Retinal pigment epithelial cell (primary cell): Measurements from ENCODE around the gene PRKCD.
A peak's percentile ranks its signal among the peaks of the same experiment; 100 is the strongest.

Experiments
- DNase-seq: peaks from one replicate; pipeline ENCODE4 v3.0.0-alpha.2; 2010; ENCODE audit warnings: low read depth
- H3K4me3 ChIP-seq: 2 replicates; pipeline ENCODE4 v1.5.1; 2011; ENCODE audit warnings: mild to moderate bottlenecking, low read length, control low read depth, moderate library complexity
- CTCF ChIP-seq: conservative IDR thresholded peaks from 2 replicates; pipeline ENCODE4 v1.5.1; 2011; ENCODE audit warnings: low read depth, low read length, control low read depth, inconsistent platforms

The PRKCD gene

GRCh38 chr3:53130179-53131061 lies 30.6 kb upstream of the PRKCD start, which contains the start of gene RFT1:
TSS of gene RFT1 (minus strand) at chr3:53130435. CDS start at chr3:53130400, 35 bp downstream.
- DNase-seq: peak; percentile 82
- no peak for TF ChIP-seq CTCF

GRCh38 chr3:53131096-53131495 lies 29.9 kb upstream of the PRKCD start:
- peak overlapping the region; percentile 95 for H3K4me3 ChIP-seq
- no peak for TF ChIP-seq CTCF
- no peak for DNase-seq

More at GRCh38 chr3:53130179-53131061, 30.6 kb upstream of the PRKCD start, which contains the start of gene RFT1:
- H3K4me3 ChIP-seq: peak within 1 kb of the TSS; percentile 95

- no peak for DNase-seq
- H3K4me3 ChIP-seq: no peak overlapping the region
- TF ChIP-seq CTCF: no peak
Measured at GRCh38 chr3:53132347-53132746, 28.7 kb upstream of the PRKCD start.

- TF ChIP-seq CTCF: peak; percentile 88
- H3K4me3 ChIP-seq: no peak overlapping the region
- DNase-seq: no peak
Measured at GRCh38 chr3:53134631-53135232, 26.3 kb upstream of the PRKCD start.

GRCh38 chr3:53137221-53137620 lies 23.8 kb upstream of the PRKCD start:
- H3K4me3 ChIP-seq: no peak overlapping the region
- no peak for TF ChIP-seq CTCF
- DNase-seq: no peak

GRCh38 chr3:53137835-53138446 lies 23.1 kb upstream of the PRKCD start:
- no peak overlapping the region for H3K4me3 ChIP-seq
- TF ChIP-seq CTCF: no peak
- DNase-seq: no peak
